ENCODE data around the gene CDK5RAP2.

Gene CDK5RAP2

DNA sequence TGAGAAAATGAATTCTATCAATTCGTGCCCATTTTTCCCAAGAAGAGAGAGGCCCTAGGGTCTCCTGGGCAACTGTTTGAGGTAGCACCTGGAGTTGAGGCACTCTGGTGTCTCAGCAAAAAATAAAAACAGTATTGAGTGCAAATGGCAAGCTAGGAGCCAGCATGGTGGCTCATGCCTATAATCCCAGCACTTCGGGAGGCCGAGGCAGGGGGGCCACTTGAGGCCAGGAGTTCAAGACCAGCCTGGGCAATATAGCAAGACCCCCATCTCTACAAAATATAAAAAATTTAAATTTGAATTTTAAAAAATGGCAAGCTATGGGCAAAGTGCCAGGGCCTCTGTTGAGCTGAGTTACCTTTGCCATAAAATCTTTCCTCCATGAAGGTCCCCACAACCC is 136.0 kb downstream of the CDK5RAP2 start:
- in situ Hi-C loops (cut with MboI; ENCODE audit: low pct_unique_long_range_greater_than_20kb, low sequenced_read_pairs, unreplicated experiment) = no loop called here
- no peak for TF ChIP-seq CTCF (IDR thresholded peaks at IDR 0.05; ENCODE audit: extremely low read depth, insufficient read depth, missing control alignments)
- no peak for DNase-seq (ENCODE audit: low spot score)

GRCh38 chr9:120443489-120443888 is 136.5 kb downstream of the CDK5RAP2 start:
- no peak for DNase-seq (ENCODE audit: low spot score)
- TF ChIP-seq CTCF (IDR thresholded peaks at IDR 0.05; ENCODE audit: extremely low read depth, insufficient read depth, missing control alignments) = no peak
- in situ Hi-C loops (cut with MboI; ENCODE audit: low pct_unique_long_range_greater_than_20kb, low sequenced_read_pairs, unreplicated experiment) = no loop called here

GRCh38 chr9:120442308-120442995 is 137.5 kb downstream of the CDK5RAP2 start:
- DNase-seq (ENCODE audit: low spot score) = no peak
- in situ Hi-C loops (cut with MboI; ENCODE audit: low pct_unique_long_range_greater_than_20kb, low sequenced_read_pairs, unreplicated experiment) = no loop called here
- TF ChIP-seq CTCF (IDR thresholded peaks at IDR 0.05; ENCODE audit: extremely low read depth, insufficient read depth, missing control alignments) = no peak

DNA sequence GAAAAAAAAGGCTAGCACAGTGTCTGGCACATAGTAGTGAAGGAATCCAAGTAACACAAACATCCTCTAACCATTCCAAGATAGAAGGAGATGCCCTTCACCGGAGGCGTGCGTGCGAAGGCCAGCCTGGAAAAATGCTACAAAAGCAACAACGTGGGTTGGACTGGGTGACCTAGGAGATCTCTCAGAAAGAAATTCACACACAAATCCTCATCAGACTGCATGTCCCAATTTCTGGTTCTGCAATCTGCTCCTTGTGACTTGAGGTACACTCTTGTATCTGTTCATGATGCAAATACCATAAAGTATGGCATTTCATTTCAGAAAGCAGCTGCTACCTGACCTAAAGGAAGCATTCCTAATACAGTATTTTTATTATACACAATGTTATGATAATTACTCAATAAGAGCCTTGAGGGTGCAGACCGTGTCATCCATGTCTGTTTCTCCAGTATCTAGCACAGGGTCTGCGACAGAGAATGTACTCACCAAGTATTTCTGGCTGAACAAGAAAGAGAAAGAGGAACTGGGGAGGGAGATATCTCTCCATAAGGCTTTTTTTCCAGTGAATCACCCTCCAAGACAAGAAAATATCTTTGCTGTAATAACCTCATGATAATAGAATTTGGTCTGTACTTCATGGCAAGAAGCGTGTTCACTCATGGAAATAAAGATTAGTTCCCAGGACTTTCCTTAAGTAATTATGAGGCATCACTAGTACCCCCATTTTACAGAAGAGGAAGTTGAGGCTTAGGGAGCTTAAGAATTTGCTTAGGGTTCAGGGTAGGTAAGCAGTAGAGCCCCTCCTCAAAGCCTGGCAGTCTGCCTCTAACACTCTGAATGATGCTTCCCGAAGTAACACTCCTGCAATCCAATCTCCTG is 138.3 kb downstream of the CDK5RAP2 start:
- TF ChIP-seq CTCF (IDR thresholded peaks at IDR 0.05; ENCODE audit: extremely low read depth, insufficient read depth, missing control alignments) = no peak
- DNase-seq (ENCODE audit: low spot score) = no peak
- in situ Hi-C loops (cut with MboI; ENCODE audit: low pct_unique_long_range_greater_than_20kb, low sequenced_read_pairs, unreplicated experiment) = no loop called here

DNA sequence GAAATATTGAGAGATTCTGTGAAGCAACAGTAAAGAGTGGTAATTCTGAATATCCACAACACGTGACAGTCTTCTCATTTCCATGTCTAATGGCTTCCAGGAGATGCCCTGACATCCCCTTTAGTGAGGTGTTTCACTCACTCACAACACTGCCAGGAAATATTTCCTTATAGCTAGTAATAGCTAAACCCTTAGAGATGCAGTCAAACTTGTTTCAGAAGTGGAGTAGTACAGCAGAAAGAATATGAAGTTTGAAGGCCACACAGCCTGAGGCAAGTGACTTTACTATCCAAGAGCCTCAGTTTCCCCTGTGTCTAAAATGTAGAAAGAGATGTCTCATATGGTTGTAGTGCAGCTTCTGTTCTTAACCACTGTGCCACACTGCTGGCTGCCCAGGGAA is 139.2 kb downstream of the CDK5RAP2 start:
- in situ Hi-C loops (cut with MboI; ENCODE audit: low pct_unique_long_range_greater_than_20kb, low sequenced_read_pairs, unreplicated experiment) = no loop called here
- TF ChIP-seq CTCF (IDR thresholded peaks at IDR 0.05; ENCODE audit: extremely low read depth, insufficient read depth, missing control alignments) = no peak
- DNase-seq (ENCODE audit: low spot score) = no peak

- in situ Hi-C loops (cut with MboI; ENCODE audit: low pct_unique_long_range_greater_than_20kb, low sequenced_read_pairs, unreplicated experiment) = no loop called here
- no peak for TF ChIP-seq CTCF (IDR thresholded peaks at IDR 0.05; ENCODE audit: extremely low read depth, insufficient read depth, missing control alignments)
- DNase-seq (ENCODE audit: low spot score) = no peak
Observed at GRCh38 chr9:120439926-120440325, 140.0 kb downstream of the CDK5RAP2 start.

All from GM13977 (cell line).